HepG2 (cell line): ENCODE data around the gene FGFR4. TPM values are rescaled to one million over a fixed set of nuclear protein-coding genes. Genes with fewer than 3 reads are reported as not detected.

Source experiments
- ASH2L ChIP-seq: fragments of 300-600, 200-600 bp; sonication (generic); IDR thresholded peaks from 2 replicates; pipeline ENCODE4 v1.7.0; 2017; ENCODE audit warnings: low read depth, mild to moderate bottlenecking, moderate library complexity, mixed read lengths, low read length; ENCODE audit not compliant: insufficient read length
- ATF7 ChIP-seq, 2 experiments: fragments of 450-650 bp in 1 of 2; sonication (generic) in 1 of 2; formaldehyde crosslinking in 1 of 2; IDR thresholded peaks; 2 replicates each; pipeline versions ENCODE4 v1.4.0 to v1.6.1; 2016 to 2020; ENCODE audit warnings: antibody characterized with exemption in 1 of 2, mild to moderate bottlenecking in 1 of 2, missing genetic modification reagents in 1 of 2
- ATF7-NPFF ChIP-seq: sonication (generic); formaldehyde crosslinking; IDR thresholded peaks from 2 replicates; pipeline ENCODE4 v1.8.1; 2023; ENCODE audit warnings: mild to moderate bottlenecking, low read depth, missing genetic modification reagents, moderate library complexity
- BCL6 ChIP-seq: IDR thresholded peaks from 2 replicates; pipeline ENCODE4 v1.6.1; 2016; ENCODE audit warnings: missing genetic modification reagents, missing compliant biosample characterization
- ETV6 ChIP-seq: sonication (generic); formaldehyde crosslinking; conservative IDR thresholded peaks from 2 replicates; pipeline ENCODE4 v1.4.0; 2020; ENCODE audit warnings: missing genetic modification reagents
- FOXK1 ChIP-seq: sonication (generic); formaldehyde crosslinking; IDR thresholded peaks from 2 replicates; pipeline ENCODE4 v1.4.0; 2020; ENCODE audit warnings: low read depth, missing genetic modification reagents, borderline replicate concordance
- GMEB2 ChIP-seq: IDR thresholded peaks from 2 replicates; pipeline ENCODE4 v1.6.1; 2016; ENCODE audit warnings: missing biosample characterization, missing genetic modification reagents, low read depth
- HDAC6 ChIP-seq: fragments of 200-600 bp; sonication (generic); IDR thresholded peaks from 2 replicates; pipeline ENCODE4 v1.7.0; 2017; ENCODE audit warnings: mild to moderate bottlenecking, antibody characterized with exemption, low read length, low read depth
- HMG20A ChIP-seq: IDR thresholded peaks from 2 replicates; pipeline ENCODE4 v1.6.1; 2016; ENCODE audit warnings: borderline replicate concordance
- KDM2A ChIP-seq: sonication (generic); formaldehyde crosslinking; IDR thresholded peaks from 2 replicates; pipeline ENCODE4 v1.4.0; 2020; ENCODE audit warnings: low read depth, missing genetic modification reagents, borderline replicate concordance
- NFIC ChIP-seq: IDR thresholded peaks from 2 replicates; pipeline ENCODE4 v1.6.1; 2012; ENCODE audit warnings: mild to moderate bottlenecking, low read length, inconsistent platforms
- PPARG ChIP-seq: conservative IDR thresholded peaks from 2 replicates; pipeline ENCODE4 v1.6.1; 2016; ENCODE audit warnings: missing biosample characterization, missing genetic modification reagents
- SIN3A ChIP-seq: IDR thresholded peaks from 2 replicates; pipeline ENCODE4 v1.6.1; 2011; ENCODE audit warnings: low read depth, mild to moderate bottlenecking, control low read depth, low read length, borderline replicate concordance
- ZNF101 ChIP-seq: sonication (generic); formaldehyde crosslinking; IDR thresholded peaks from 2 replicates; pipeline ENCODE4 v1.4.0; 2020; ENCODE audit warnings: mild to moderate bottlenecking, low read depth, missing genetic modification reagents, borderline replicate concordance
- ZNF275 ChIP-seq: sonication (generic); formaldehyde crosslinking; IDR thresholded peaks from 2 replicates; pipeline ENCODE4 v1.8.0; 2022; ENCODE audit warnings: missing genetic modification reagents, mild to moderate bottlenecking, inconsistent platforms, borderline replicate concordance
- ZNF562 ChIP-seq: sonication (generic); formaldehyde crosslinking; IDR thresholded peaks from 2 replicates; pipeline ENCODE4 v1.8.0; 2022; ENCODE audit warnings: missing genetic modification reagents, borderline replicate concordance
- ZNF629 ChIP-seq: sonication (generic); formaldehyde crosslinking; conservative IDR thresholded peaks from 2 replicates; pipeline ENCODE4 v1.5.0; 2020; ENCODE audit warnings: missing genetic modification reagents
- ZNF639 ChIP-seq: conservative IDR thresholded peaks from 2 replicates; pipeline ENCODE4 v1.6.1; 2018; ENCODE audit warnings: missing genetic modification reagents
- ZNF710 ChIP-seq: sonication (generic); formaldehyde crosslinking; IDR thresholded peaks from 2 replicates; pipeline ENCODE4 v1.5.0; 2020; ENCODE audit warnings: mild to moderate bottlenecking, missing genetic modification reagents, borderline replicate concordance
- ZXDC ChIP-seq: sonication (generic); formaldehyde crosslinking; IDR thresholded peaks from 2 replicates; pipeline ENCODE4 v1.5.0; 2020; ENCODE audit warnings: mild to moderate bottlenecking, missing genetic modification reagents
- polyA plus RNA-seq, 8 experiments: library from polyadenylated mRNA; depleted of rRNA in 3 of 8; stranded (reverse) in 7 of 8; unstranded in 1 of 8; fragments of >200 nt; fragmentation: Illumina TruSeq in 4 of 8; extraction: Trizol in 4 of 8; gene quantifications; 2 replicates each; pipeline versions ENCODE4 v1.2.1 to v1.2.3, GENCODE V29; 2011 to 2016; ENCODE audit warnings: low read depth in 4 of 8, missing spikeins in 1 of 8, mixed read lengths in 1 of 8; ENCODE audit not compliant: insufficient read depth in 1 of 8
- total RNA-seq, 5 experiments: library from RNA; depleted of rRNA; stranded (reverse); fragments of >200 nt; fragmentation: Illumina TruSeq; extraction: Trizol; gene quantifications; 2 replicates each; pipeline ENCODE4 v1.2.3, GENCODE V29; 2016; ENCODE audit warnings: low read depth in 1 of 5

The FGFR4 gene
- total and polyA plus RNA-seq, 2 of the 13 experiments (the other 11 are each of a cell fraction or from before 2014, with no cell fraction given), result 129 to 219 TPM

GRCh38 chr5:177103523-177104253 lies 17.0 kb downstream of the FGFR4 start (continued):
- TF ChIP-seq FOXK1 (CRISPR knock-in tag) (peak; percentile 24; the same call in 1 of the 2 replicates), NFIC (no peak), ZNF639 (no peak), ZNF275 (CRISPR knock-in tag) (no peak), GMEB2 (no peak), HMG20A (CRISPR knock-in tag) (peak; percentile 18; the same call in 1 of the 2 replicates), ASH2L (no peak), ATF7 (IDR thresholded peaks at IDR 0.05) (no peak), ATF7 (CRISPR knock-in tag; IDR thresholded peaks at IDR 0.05) (peak; percentile 35; the same call in 1 of the 2 replicates), ATF7-NPFF (no peak), ZNF101 (CRISPR knock-in tag) (no peak), ZNF710 (CRISPR knock-in tag) (no peak), PPARG (CRISPR knock-in tag) (no peak), HDAC6 (no peak), ETV6 (CRISPR knock-in tag) (no peak), SIN3A (0 out of 2 replicates have a peak, but pooled peaks have one; percentile 32), ZXDC (CRISPR knock-in tag) (no peak), KDM2A (no peak), ZNF629 (CRISPR knock-in tag) (peak; percentile 98), ZNF562 (CRISPR knock-in tag) (no peak), BCL6 (CRISPR knock-in tag) (no peak)
